NB4 (cell line): Measurements from ENCODE around the gene BFSP2.
"Not testable (repeated sequence)": the region's sequence is repeated elsewhere in the genome, so short reads cannot be mapped to it uniquely, and the experiment has no call there.

Experiments
- DNase-seq: peaks from one replicate; pipeline ENCODE4 v3.0.0; 2010; ENCODE audit warnings: low read depth
- H3K4me3 ChIP-seq: one replicate; pipeline ENCODE4 v1.5.1; 2011; ENCODE audit warnings: mild to moderate bottlenecking, low read depth, low read length, moderate library complexity
- MYC ChIP-seq: IDR thresholded peaks from 2 replicates; pipeline ENCODE4 v1.6.1; 2011; ENCODE audit warnings: low read depth, low read length
- POLR2A ChIP-seq: IDR thresholded peaks from 2 replicates; pipeline ENCODE4 v1.6.1; 2011; ENCODE audit warnings: mild to moderate bottlenecking; ENCODE audit not compliant: insufficient read length; ENCODE audit errors: extremely low read depth
- TF ChIP-seq, protein P1 (sequence below): IDR thresholded peaks from 2 replicates; pipeline ENCODE4 v1.6.1; 2011; ENCODE audit warnings: low read depth, low read length
- TF ChIP-seq, protein P2 (sequence below): IDR thresholded peaks from one replicate; pipeline ENCODE4 v1.5.1; 2012; ENCODE audit warnings: low read depth, low read length

BFSP2 gene

DNA sequence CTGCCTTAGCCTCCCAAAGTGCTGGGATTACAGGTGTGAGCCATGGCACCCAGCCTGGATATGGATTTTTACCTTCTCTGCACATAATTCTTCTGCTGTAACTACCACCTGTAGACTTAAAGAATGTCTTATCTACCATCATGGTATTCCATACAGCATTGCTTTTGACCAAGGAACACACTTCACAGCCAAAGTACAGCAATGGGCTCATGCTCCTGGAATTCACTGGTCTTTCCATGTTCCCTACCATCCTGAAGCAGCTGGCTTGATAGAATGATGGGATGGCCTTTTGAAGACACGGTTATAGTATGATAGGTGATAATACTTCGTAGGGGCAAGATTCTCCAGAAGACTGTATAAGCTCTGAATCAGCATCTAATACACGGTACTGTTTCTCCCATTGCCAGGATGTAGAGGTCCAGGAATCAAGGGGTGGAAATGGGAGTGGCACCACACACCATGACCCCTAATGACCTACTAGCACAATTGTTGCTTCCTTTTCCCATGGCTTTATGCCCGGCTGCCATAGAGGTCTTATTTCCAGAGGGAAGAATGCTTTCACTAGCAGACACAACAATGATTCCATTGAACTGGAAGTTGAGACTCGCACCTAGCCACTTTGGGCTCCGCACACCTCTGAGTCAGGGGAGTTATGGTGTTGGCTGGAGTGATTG lies 112.7 kb downstream of the BFSP2 start:
- no peak overlapping the region for H3K4me3 ChIP-seq
- TF ChIP-seq, protein P1, sequence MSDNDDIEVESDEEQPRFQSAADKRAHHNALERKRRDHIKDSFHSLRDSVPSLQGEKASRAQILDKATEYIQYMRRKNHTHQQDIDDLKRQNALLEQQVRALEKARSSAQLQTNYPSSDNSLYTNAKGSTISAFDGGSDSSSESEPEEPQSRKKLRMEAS: no peak
- no peak for TF ChIP-seq MYC
- TF ChIP-seq, protein P2, sequence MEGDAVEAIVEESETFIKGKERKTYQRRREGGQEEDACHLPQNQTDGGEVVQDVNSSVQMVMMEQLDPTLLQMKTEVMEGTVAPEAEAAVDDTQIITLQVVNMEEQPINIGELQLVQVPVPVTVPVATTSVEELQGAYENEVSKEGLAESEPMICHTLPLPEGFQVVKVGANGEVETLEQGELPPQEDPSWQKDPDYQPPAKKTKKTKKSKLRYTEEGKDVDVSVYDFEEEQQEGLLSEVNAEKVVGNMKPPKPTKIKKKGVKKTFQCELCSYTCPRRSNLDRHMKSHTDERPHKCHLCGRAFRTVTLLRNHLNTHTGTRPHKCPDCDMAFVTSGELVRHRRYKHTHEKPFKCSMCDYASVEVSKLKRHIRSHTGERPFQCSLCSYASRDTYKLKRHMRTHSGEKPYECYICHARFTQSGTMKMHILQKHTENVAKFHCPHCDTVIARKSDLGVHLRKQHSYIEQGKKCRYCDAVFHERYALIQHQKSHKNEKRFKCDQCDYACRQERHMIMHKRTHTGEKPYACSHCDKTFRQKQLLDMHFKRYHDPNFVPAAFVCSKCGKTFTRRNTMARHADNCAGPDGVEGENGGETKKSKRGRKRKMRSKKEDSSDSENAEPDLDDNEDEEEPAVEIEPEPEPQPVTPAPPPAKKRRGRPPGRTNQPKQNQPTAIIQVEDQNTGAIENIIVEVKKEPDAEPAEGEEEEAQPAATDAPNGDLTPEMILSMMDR: no peak
- TF ChIP-seq POLR2A: no peak
- no peak for DNase-seq

DNA sequence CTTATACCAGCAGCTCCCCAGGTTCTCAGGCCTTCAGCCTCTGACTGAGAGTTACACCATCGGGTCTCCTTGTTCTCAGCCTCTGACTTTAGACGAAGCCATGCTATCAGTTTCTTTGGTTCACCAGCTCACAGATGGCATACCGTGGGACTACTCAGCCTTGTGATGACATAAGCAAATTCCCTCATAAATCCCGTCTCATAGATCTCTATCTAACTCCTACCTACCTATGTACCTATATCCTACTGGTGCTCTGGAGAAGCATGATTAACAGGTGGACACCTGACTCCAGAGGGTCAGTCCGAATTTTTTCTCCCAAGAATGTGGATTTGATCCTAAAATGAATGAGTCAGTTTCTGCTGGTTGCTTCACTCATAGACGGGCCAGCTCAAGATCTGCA lies 114.6 kb downstream of the BFSP2 start:
- H3K4me3 ChIP-seq: no peak overlapping the region
- DNase-seq: no peak
- TF ChIP-seq, protein P2: no peak
- TF ChIP-seq, protein P1: no peak
- no peak for TF ChIP-seq POLR2A
- no peak for TF ChIP-seq MYC

DNA sequence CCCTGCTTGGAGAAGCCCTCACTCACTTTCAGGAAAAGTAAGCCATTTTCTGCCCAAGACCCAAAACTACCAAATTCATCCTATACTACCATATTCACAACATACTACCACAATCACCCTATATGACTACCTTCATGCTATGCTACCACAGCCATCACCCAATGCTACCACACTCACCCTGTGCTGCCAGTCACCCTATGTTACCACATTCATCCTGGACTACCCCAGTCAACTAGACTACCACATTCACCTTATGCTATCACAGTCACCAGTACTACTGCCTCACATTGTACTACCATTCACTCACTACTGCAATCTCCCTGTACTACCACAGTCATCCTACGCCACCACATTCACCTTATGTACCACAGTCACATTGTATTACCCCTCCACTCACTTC lies 115.3 kb downstream of the BFSP2 start:
- TF ChIP-seq, protein P1: no peak
- TF ChIP-seq POLR2A (no peak), MYC (no peak)
- TF ChIP-seq, protein P2: no peak
- DNase-seq: no peak
- H3K4me3 ChIP-seq: no peak overlapping the region

DNA sequence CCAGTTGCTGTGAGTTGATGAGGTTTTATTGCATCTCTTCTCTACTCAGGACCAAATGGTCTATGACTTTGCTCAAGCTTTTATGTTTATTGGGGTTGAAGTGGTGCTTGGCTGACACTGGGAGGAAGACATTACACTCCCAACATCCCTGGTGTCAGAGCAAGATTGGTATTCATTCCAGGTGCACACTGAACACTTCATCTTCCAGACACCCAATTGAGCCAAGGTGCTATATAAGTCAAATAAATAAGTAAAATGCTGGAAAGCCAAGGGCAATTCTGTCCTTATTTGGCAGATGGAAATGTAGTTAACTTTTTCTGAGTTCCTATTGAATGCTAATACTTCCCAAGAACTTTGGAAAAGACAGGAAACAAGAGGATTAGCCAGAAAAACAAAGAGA lies 120.4 kb downstream of the BFSP2 start:
- no peak overlapping the region for H3K4me3 ChIP-seq
- DNase-seq: no peak
- TF ChIP-seq, protein P2: no peak
- no peak for TF ChIP-seq POLR2A
- TF ChIP-seq, protein P1: no peak
- TF ChIP-seq MYC: no peak

DNA sequence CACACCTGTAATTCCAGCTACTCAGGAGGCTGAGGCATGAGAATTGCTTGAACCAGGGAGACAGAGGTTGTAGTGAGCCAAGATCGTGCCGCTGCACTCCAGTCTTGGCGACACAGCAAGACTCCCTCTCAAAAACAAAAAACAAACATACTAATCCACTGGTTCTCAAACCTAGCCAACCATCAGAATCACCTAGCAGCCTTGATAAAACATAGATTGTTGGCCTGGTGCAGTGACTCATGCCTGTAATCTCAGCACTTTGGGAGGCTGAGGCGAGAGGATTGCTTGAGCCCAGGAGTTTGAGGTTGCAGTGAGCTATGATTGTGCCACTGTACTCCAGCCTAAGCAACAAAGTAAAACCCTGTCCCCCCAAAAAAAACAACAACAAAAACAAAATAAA lies 121.1 kb downstream of the BFSP2 start:
- not testable (repeated sequence) for H3K4me3 ChIP-seq, DNase-seq

DNA sequence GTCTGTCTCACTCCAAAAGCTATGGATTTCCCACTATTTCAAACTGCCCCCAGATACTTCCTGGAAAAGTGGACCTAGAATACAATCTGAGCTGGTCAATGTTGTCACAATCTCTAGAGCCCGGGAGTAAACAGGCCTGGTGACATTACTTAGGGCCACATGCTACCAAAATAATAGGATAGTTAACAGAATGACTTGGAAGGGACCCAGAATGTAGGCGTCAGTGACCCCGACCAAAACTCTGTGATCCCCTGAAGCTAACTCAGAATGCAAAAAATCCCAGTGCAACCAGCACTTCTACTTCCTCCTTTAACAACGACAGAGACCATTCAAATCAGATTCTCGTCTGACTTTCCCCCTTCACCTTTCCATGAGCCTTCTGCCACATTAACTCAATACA lies 122.1 kb downstream of the BFSP2 start:
- H3K4me3 ChIP-seq: no peak overlapping the region
- TF ChIP-seq POLR2A (no peak), MYC (no peak)
- TF ChIP-seq, protein P2: no peak
- TF ChIP-seq, protein P1: no peak
- DNase-seq: no peak

DNA sequence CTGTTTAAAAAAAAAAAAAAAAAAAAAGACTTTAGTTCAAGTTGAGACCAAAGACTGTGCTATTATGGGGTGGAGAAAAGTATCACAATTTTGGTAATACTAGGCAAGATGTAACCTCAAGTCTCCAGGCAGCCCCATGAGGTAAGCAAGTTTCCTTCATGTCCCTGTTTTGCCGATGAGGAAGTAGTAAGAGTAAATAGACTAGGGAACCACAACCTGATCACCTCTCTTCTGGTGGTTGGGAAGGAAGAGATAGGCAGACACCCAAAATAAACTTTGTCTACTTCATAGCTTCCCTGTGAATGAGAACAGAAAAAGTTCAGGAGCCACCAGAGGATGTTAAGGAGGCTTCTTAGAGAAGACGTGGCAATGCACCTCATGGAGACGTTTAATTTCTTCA lies 123.9 kb downstream of the BFSP2 start:
- DNase-seq, H3K4me3 ChIP-seq: not testable (repeated sequence)
